Uterus (tissue), 2 donors: Measurements from ENCODE around the gene TXNRD3.

Source experiments
- POLR2A ChIP-seq, 2 donors: fragments of 450-650 bp; IDR thresholded peaks; one replicate each; pipeline ENCODE4 v1.6.1; 2016; ENCODE audit warnings: antibody characterized with exemption in 2 of 2, mild to moderate bottlenecking in 1 of 2, moderate library complexity in 1 of 2
- TF ChIP-seq, protein P1 (sequence below), 4 experiments: fragments of 200-600 bp in 2 of 4; fragments of 450-650 bp in 2 of 4; sonication (generic) in 2 of 4; IDR thresholded peaks; one replicate each; pipeline ENCODE4 v1.5.1; 2016 to 2019; ENCODE audit warnings: antibody characterized with exemption in 4 of 4, mild to moderate bottlenecking in 2 of 4, moderate library complexity in 1 of 4

DNA sequence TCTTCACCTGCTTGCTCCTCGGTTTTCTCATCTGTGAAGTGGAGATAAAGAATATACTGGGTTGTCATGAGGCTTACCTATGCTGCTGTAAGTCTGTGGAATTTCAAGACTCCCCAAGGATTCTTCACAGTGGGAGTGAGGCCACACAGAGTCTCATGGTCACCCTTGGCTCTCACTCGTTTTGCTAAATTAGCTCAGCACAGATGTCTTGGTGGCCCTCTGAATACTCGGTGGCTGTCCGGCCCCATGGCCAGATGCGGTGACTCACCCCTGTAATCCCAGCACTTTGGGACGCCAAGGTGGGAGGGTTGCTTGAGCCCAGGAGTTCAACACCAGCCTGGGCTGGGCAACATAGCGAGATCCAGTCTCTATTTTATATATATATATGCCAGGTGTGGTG lies 44.1 kb upstream of the TXNRD3 start:
- TF ChIP-seq, protein P1, sequence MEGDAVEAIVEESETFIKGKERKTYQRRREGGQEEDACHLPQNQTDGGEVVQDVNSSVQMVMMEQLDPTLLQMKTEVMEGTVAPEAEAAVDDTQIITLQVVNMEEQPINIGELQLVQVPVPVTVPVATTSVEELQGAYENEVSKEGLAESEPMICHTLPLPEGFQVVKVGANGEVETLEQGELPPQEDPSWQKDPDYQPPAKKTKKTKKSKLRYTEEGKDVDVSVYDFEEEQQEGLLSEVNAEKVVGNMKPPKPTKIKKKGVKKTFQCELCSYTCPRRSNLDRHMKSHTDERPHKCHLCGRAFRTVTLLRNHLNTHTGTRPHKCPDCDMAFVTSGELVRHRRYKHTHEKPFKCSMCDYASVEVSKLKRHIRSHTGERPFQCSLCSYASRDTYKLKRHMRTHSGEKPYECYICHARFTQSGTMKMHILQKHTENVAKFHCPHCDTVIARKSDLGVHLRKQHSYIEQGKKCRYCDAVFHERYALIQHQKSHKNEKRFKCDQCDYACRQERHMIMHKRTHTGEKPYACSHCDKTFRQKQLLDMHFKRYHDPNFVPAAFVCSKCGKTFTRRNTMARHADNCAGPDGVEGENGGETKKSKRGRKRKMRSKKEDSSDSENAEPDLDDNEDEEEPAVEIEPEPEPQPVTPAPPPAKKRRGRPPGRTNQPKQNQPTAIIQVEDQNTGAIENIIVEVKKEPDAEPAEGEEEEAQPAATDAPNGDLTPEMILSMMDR (IDR thresholded peaks at IDR 0.05) = no peak
- TF ChIP-seq POLR2A (IDR thresholded peaks at IDR 0.05) = no peak
